GM10248 (cell line): Measurements from ENCODE around the gene SMURF1.

Source experiments
- CTCF ChIA-PET: fragments of 300-600 bp; sonication (Branson Sonifier 250); formaldehyde crosslinking; extraction: SDS; loops from one replicate; lab custom pipeline; 2021; ENCODE audit warnings: antibody characterized with exemption; lab: Yijun Ruan, JAX
- POLR2A ChIA-PET: fragments of 350-650 bp; sonication (Branson Sonifier 250); formaldehyde crosslinking; extraction: SDS; loops from one replicate; lab custom pipeline; 2020; ENCODE audit warnings: antibody characterized with exemption; lab: Yijun Ruan, JAX
- DNase-seq: peaks from one replicate; pipeline ENCODE4 v3.0.0; 2012; ENCODE audit errors: extremely low spot score
- CTCF ChIP-seq: IDR thresholded peaks from 2 replicates; pipeline ENCODE4 v1.5.1; 2012; ENCODE audit warnings: mild to moderate bottlenecking, low read depth; ENCODE audit errors: extremely low read depth, missing control alignments, control extremely low read depth

The SMURF1 gene

DNA sequence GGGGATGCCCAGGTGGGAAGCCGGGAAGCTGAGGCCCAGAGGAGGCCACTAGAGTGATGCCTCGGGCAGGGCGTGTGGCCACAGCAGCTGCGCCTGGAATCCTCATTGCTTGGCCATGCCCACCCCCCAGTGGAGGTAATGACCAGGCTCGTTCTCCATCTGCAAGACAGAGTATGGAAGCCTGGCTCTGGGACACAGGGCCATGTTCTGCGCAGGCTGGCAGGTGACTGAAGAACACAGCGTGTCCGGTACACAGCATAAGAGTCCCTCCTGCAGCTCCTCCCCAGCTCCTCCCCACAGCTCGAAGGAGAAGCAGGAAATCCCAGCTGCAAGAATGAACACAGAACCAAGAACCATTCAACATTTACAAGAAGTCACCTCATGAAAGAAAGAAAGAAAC, 64.8 kb downstream of the SMURF1 start:
- POLR2A ChIA-PET, result no interaction called here
- peak; percentile 61 for DNase-seq
- TF ChIP-seq CTCF, result no peak
- CTCF ChIA-PET, result interaction anchor here (1.1 to 1.8 kb wide), 3 partner anchors 13 to 36 kb away, joined by 3 to 5 read pairs (median 3); no protein-coding TSS in a partner anchor

- TF ChIP-seq CTCF, result no peak
- CTCF ChIA-PET, result interaction anchor here (0.6 to 1.8 kb wide), 3 partner anchors 13 to 95 kb away, joined by 3 to 5 read pairs (median 4); no protein-coding TSS in a partner anchor
- no peak for DNase-seq
- POLR2A ChIA-PET, result interaction anchor here (0.6 kb wide), 1 partner anchor 26 kb away, joined by 3 read pairs; no protein-coding TSS in a partner anchor
Observed at GRCh38 chr7:99078416-99078815, 65.5 kb downstream of the SMURF1 start.

DNA sequence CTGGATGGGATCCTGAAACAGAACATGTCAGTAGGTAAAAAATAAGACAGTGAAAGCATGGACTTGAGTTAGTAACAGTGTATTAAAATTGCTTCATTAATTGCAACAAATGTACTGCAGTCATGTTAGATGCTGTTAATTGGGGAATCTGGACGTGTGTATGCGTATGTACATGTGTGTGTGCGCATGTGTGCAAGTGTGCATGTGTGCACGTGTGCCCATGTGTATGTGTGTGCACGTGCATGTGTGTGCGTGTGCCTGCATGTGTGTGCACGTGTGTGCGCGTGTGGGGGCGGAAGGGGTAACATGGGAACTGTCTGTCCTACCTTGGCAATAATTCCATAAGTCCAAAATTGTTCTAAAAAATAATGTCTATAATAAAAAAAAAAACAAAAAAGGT, 67.3 kb downstream of the SMURF1 start:
- CTCF ChIA-PET, result no interaction called here

DNA sequence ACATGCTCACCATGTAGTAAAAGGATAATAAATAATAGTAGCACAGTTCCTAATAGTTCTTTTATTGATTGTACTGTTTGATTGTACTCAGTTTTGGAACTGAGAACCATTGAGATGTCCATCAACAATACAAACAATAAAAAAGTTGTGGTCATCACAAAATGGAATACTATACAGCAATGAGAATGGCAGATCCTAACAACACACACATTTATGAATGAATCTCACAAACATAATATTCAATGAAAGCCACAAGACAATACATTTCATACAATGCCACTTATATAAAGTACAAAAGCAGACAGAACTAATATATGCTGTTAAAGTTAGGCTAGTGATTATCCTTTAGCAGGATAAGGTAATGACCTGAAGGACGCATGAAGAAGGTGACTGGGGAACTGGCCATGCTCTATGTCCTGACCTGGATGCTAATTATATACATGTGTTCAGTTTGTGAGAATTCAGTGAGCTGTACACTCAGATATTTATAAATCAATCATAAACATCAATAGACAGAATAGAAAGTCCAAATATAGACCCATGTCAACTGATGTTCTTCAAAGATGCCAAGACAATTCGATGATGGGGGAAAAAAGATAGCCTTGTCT, 70.0 kb downstream of the SMURF1 start:
- ChIA-PET CTCF (no interaction called here), POLR2A (no interaction called here)
- no peak for TF ChIP-seq CTCF
- no peak for DNase-seq

More for the DNA sequence above, 67.3 kb downstream of the SMURF1 start:
- no peak for TF ChIP-seq CTCF
- POLR2A ChIA-PET, result no interaction called here
- no peak for DNase-seq

- no peak for TF ChIP-seq CTCF
- CTCF ChIA-PET, result interaction anchor here (1.3 kb wide), 1 partner anchor 11 kb away, joined by 5 read pairs; no protein-coding TSS in a partner anchor
- POLR2A ChIA-PET, result no interaction called here
- no peak for DNase-seq
Observed at GRCh38 chr7:99072126-99072525, 71.8 kb downstream of the SMURF1 start.

GRCh38 chr7:99070361-99070760, 73.5 kb downstream of the SMURF1 start:
- POLR2A ChIA-PET, result no interaction called here
- DNase-seq, result no peak
- no peak for TF ChIP-seq CTCF
- CTCF ChIA-PET, result interaction anchor here (1.4 kb wide), 1 partner anchor 34 kb away, joined by 4 read pairs; no protein-coding TSS in a partner anchor
